ENCODE measurements around the gene CAPZA2.
"Not testable (repeated sequence)": the region's sequence is repeated elsewhere in the genome, so short reads cannot be mapped to it uniquely, and the experiment has no call there.

CAPZA2 gene

DNA sequence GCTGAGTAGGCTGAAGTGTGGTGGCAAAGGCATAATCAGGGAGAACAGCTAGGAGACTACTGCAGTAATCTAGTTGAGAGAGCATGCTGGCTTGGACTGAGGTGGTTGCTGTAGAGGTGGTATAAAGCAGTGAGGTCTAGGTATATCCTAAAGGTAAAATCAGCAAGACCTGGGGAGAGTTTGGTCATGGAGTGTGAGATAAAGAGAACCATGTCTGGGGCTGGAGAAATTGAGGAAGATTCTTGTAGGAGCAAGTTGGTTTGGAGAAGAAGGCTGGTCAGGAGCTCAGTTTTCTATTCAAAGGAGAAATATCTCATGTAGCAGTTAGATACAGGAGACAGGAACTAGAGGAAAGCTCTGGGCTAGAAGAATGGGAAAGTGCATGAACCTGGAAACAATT lies 58.0 kb downstream of the CAPZA2 start:
- DNase-seq (ENCODE audit: low spot score), result no peak

DNA sequence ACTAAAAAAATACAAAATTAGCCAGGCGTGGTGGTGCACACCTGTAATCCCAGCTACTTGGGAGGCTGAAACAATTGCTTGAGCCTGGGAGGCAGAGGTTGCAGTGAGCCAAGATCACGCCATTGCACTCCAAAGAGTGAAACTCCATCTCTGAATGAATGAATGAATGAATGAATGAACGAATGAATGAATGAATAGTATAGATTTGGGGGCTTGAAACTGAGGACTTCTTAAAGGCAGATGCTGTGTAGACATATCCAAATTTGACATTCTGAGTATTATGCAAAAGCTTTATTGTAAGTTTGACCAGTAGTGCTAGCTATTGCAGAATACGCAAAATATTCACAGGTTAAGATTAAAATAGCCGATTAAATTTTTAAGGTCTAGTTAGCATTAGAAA lies 60.2 kb downstream of the CAPZA2 start:
- DNase-seq (ENCODE audit: low spot score), result no peak

GRCh38 chr7:116924741-116925140 lies 62.4 kb downstream of the CAPZA2 start:
- no peak for DNase-seq (ENCODE audit: low spot score)

DNA sequence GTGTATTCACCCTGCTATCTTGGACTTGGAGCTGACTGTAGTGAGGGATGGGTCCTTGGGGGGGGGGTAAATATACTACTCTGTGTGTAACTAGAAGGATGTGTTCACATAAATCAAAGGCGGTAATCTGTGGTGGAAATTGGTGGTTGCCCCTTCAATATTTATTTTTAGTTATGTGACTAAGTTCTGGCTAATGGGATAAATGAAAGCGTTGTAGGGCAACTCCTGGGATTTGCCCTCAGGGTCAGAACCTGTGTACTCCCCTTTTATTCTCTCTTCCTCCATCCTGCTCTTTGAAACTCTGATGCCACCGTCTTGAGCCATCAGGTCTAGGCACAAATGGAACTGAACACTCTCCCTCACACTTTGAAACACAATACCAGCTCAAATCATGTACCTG lies 66.6 kb downstream of the CAPZA2 start:
- DNase-seq (ENCODE audit: low spot score), result no peak

- peak; percentile 86 for DNase-seq (ENCODE audit: low spot score)
Measured at GRCh38 chr7:116929914-116930913, 67.8 kb downstream of the CAPZA2 start.

- no peak for DNase-seq (ENCODE audit: low spot score)
Measured at GRCh38 chr7:116932566-116932965, 70.2 kb downstream of the CAPZA2 start.

DNA sequence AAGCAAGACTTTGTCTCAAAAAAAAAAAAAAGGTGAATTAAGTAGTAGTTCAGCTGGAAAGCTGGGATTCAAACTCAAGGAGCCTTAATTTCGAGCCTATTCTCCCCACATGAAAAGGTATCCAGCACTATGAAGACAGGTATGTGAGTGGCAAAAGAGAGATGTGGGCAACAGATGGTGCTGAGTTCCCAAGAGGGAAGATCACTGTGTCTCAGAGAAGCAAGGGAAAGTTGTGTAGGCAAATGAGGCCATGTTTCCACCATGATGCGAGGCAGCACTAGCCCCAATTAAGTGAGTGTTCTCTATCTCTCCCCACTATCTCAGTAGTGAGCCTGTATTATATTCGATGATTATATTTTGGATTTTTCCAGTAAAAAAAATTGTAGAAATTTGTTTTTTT lies 71.1 kb downstream of the CAPZA2 start:
- no peak for DNase-seq (ENCODE audit: low spot score)

- DNase-seq (ENCODE audit: low spot score), result no peak
Measured at GRCh38 chr7:116934580-116934979, 72.2 kb downstream of the CAPZA2 start.

DNA sequence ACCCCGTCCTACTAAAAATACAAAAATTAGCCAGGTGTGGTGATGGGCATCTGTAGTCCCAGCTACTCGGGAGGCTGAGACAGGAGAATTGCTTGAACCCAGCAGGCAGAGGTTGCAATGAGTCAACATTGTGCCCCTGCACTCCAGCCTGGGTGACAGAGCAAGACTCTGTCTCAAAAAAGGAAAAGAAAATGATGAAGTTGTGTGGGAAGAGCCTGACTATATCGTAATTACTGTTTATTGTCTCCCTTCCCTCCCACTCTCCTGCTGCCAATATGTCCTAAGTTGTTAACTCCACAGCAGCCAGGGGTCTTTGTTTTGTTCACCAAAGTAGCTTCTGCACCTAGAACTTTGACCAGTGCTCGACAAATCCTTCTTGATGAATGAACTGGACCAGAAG lies 74.5 kb downstream of the CAPZA2 start:
- not testable (repeated sequence) for DNase-seq (ENCODE audit: low spot score)

GRCh38 chr7:116938678-116939077 lies 76.3 kb downstream of the CAPZA2 start:
- no peak for DNase-seq (ENCODE audit: low spot score)

DNA sequence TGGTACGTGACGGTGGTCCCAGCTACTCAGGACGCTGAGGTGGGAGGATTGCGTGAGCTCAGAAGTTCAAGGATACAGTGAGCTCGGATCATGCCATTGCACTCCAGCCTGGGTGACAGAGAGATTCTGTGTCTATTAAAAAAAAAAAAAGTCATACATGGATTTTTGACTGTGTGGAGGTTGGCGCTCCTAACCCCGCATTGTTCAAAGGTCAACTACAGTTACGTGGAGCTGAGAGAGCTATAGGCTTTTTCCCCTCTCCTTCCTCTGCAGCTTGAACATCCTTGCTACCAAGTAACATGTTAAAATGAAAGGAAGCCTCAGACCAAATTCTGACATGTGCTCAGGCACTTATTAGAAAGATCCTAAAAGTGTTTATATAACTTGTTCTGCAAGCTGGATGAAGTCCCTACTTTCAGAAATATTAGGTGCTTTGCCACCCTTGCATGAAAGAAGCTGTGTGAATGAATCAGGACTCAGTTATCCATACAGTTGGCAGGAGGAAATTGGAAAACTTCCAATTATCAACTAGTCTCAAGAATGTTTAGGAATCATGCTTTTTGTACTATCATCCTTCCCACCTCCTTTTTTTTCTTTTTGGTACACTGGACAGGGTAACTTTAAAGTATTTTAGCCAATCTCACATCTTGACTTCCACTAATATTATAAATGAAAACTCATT lies 78.4 kb downstream of the CAPZA2 start:
- no peak for DNase-seq (ENCODE audit: low spot score)

DNA sequence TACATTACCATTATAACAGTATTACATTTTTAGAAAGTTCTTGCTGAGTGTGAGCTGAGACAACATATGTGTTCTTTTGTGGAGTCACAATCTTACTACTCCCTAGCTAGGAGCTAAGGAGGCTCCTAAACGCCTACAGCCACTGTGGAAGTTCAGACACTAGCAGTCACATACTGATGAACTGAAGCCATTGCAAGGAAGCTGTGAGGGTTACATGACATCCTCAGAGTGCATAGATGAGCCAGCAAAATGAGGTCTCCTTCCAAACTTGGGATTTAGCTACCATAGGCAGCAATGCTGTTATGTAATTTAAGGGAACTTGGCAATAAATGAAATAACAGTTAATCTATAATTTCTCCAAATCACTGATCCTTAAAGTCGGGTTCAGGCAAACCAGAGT lies 80.1 kb downstream of the CAPZA2 start:
- DNase-seq (ENCODE audit: low spot score), result no peak

DNA sequence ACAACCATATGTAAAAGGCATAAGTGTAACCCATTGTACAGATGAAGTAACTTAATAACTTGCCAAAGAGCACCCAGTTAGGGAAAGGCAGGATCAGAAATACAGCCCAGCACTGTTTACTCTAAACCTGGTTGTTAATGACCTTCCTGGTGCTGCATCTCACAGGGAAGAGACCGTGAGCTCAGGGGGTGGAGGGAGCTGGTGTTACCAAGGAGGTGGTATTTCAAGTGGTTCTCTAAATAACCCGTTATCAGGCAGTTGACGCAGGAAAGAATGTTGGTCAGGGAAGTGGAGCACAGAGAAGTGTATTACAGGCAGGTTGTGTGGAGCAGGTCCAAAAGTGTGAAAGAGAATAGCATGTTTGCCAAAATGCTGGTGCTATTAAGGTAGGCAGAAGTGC lies 86.5 kb downstream of the CAPZA2 start:
- DNase-seq (ENCODE audit: low spot score), result no peak

- DNase-seq (ENCODE audit: low spot score), result no peak
Measured at GRCh38 chr7:116949941-116950801, 87.8 kb downstream of the CAPZA2 start.

DNA sequence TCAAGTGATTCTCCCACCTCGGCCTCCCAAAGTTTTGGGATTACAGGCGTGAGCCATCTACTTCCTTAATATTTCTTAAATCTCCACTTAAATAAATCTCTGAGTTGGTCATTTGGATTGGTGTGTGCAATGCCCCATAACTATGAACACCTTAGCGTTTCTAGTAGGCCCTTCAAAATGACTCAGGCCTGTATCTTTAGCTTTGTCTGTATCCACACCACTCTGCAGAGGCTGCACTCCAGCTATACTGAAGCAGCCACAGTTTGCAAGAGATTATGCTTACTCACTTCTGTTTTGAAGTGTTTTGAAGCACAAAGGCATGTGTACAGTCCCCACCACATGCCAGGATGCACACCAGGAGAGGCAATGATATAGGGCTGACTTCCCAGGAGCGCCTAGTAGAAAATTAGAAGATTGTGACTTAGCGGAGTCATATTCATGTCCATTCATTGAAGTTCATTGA lies 88.5 kb downstream of the CAPZA2 start:
- no peak for DNase-seq (ENCODE audit: low spot score)

DNA sequence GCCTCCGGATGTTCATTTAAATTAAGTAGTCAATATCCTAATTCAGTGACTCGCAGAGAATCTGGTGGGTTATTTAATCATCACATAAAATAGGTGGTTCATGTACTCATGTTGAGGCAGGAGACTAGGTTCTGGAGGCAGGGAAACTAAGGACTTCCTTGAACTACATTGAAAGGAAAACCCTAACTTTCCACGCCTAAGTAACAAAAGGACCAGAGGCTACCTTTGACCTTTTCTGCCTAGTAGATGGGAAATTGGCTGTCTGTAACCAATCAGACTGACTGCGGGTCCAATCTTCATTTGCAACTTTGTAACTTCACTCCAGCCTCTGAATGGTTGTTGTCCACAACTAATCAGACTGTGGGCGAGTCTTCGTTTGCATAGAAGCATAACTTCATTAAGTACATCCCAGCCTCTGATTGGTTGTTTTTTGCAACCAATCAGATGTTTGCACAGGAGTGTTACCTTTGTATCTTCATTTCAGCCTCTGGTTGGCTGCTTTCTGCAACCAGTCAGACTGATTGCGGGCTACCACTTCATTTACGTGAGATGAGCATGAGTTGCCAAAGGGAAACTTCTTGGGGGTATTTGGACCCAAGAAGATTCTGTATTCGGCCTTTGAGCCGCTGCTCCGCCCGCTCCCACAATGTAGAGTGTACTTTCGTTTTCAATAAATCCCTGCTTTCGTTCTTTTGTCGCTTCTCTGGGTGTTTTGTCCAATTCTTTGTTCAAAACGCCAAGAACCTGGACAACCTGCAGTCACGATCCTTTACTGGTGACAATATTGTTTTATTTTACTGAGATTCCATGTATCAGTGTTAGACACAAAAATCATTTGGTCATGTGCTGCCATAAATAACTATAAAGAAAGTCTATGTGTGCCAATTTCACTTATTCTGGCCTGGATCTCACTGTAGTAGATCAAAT lies 89.2 kb downstream of the CAPZA2 start:
- DNase-seq (ENCODE audit: low spot score), result no peak

DNA sequence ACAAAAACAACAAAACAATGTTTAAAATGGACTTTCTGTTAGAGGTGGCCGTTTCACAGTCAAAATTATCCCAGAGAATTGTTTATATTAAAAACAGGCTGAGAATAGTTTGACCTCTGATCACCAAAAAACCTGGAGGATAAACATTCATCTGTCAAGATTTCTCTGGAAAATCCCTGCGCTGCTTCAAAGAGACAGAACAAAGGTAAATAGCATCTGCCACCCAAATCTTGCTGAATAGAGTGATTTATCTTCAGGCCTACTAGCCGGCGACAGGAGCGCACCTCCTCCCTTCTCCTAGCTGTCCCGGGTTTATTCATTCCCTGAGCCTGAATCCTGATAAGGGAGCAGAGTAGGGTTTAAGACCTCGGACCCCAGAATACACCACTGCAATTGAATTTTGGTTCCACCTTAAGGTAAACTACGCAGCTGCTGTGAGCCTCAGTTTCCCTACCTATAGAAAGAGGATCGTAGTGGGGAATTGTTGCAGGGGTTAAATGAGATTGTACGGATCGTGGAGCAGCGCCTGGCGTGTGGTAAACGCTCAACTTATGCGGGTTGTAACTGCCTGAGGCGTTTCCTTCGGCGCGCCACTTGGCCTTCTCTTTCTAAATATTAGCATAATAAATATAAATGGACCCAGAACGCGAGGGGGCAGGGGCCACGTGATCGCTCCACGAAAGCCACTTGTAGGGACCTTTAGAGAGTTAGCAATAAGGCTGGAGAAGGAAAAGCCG lies 90.4 kb downstream of the CAPZA2 start:
- peak; percentile 52 for DNase-seq (ENCODE audit: low spot score)

DNA sequence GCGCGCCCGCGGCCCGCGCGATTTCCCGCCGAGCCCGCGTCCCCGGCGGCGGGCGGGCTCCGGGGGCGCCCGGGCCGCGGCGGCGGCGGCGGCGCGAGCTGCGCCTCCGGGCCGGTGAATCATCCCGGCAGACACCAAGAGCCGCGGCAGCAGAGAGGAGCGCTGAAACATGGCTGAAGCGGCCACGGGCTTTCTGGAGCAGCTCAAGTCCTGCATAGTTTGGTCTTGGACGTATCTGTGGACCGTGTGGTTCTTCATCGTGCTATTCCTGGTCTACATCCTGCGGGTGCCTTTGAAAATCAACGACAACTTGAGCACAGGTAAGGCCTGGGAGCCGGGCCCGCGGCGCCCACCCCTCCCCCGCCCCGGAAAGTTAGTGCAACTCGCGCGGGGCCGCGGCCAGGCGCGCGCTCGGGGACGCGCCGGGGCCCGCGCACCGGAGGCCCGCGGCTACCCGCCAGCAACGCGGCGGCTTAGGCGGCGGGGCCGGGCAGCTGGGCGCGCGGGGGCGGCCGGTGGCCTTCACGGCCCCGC lies 91.1 kb downstream of the CAPZA2 start, which contains the start of gene ST7:
TSS of gene ST7 (plus strand) at position 130 of the 534 bp plus-strand sequence. CDS start at position 170, 40 bp downstream.
- DNase-seq (ENCODE audit: low spot score), result peak; percentile 59

DNA sequence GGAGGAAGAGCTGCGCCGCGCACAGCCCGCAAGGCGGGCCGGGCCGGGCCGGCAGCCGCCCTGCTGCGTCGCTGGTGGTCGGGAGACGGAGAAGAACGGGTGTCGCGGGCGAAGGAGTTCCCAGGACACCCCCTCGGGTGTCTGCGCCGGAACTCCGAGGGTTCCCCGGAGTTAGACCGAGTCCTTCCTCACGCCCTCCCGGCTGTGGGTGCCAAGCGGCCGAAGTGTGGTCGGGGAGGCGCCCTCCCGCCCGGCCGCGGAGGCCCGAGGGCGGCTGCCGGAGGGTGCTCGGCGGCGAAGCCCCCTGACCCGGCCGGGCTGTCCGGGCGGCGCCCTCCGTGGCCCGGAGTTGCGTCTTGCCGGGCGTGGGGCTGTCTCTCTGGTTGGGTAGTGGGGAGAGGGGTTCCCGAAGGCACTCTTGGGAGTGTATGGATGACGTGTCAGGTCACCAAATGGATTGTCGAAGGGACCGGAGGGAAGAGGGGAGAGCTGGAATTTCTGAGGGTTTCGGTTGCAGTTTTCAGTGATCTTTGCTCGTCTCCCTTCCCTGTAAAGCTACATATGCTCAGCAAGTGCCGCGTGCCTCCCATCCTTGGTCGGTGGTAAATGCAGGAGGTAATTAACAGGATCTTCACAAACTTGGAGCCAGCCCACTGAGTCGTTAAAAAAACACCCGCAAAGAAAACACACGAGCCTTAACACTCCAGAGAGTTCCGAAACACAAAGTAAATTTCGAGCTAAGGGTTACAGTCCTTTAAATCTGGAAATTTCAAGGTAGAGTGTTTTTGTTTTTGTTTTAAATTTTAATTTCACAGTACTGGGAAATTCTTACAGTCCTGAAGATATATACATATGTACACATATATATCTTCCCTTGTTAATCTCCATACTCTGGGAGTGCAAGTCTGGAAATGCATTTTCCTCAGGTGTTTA lies 91.8 kb downstream of the CAPZA2 start:
- DNase-seq (ENCODE audit: low spot score), result peak; percentile 79
